Stimulated activated CD8-positive, alpha-beta memory T cell treated with anti-CD3 and anti-CD28 coated beads, Interleukin-2, amount 100 ng/mL, for 1 hour (primary cell): Measurements from ENCODE around the gene GRID2IP.

Experiments used
- DNase-seq, 2 donors: peaks; one replicate each; pipeline ENCODE4 v3.0.0-alpha.2; 2020; ENCODE audit warnings: low read depth in 2 of 2

GRID2IP gene

GRCh38 chr7:6520163-6520981, 30.9 kb downstream of the GRID2IP start:
- DNase-seq = no peak

- peak; percentile 24 to 32 for DNase-seq
Observed at GRCh38 chr7:6516387-6516983, 34.8 kb downstream of the GRID2IP start.

- DNase-seq = no peak
Observed at GRCh38 chr7:6513541-6513940, 37.7 kb downstream of the GRID2IP start.

DNA sequence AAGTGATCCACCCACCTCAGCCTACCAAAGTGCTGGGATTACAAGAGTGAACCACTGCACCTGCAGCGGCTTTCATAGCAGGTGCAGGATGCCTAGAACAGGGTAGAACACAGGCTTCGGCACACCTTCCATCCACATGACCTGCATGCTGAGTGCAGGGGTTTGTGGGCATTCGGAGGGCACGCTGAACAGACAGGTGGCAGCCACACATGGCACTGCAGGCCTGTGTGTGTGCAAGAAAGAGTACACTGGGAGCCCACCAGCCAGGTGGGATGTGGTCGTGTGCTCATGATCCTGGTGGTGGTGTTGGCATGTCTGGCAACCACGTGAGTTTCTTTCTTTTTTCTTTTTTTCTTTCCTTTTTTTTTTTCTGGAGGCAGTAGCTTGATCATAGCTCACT, 38.4 kb downstream of the GRID2IP start:
- DNase-seq = no peak

GRCh38 chr7:6510476-6511133, 40.7 kb downstream of the GRID2IP start:
- no peak for DNase-seq

DNA sequence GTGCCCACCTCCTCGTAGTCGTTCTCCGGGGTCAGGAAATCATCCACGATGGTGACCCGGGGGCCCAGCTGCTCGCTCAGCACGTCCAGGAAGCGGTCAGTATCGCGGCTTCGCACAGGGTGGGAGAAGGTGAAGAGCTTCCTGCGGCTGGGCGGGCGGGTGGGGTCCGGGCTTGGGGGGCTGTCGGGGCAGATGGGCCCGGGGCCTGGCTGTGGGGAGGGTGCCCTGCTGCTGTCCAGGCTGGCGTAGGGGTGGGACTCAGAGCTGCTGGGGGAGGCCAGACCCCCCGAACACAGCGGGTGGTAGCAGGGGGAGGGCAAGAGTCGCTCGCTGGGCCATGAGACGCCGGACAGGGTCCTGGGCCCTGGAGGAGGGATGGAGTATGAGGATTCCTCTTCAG, 42.3 kb downstream of the GRID2IP start:
- DNase-seq = no peak

DNA sequence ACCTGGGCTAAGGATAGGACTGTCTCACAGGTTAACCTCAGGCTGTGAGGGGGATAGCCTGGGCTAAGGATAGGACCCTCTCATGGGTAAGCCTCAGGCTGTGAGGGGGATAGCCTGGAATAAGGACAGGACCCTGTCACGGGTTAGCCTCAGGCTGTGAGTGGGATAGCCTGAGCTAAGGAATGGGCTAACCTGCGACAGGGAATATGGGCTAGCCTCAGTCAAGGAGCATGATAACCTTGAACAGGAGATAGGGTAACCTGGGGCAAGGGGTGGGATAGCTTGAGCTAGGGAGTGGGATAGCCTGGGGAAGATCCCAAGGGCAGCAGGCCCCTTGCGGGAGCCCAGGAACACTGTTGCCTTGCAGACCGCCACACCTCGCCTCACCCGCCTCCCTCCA, 42.7 kb downstream of the GRID2IP start:
- DNase-seq = no peak

DNA sequence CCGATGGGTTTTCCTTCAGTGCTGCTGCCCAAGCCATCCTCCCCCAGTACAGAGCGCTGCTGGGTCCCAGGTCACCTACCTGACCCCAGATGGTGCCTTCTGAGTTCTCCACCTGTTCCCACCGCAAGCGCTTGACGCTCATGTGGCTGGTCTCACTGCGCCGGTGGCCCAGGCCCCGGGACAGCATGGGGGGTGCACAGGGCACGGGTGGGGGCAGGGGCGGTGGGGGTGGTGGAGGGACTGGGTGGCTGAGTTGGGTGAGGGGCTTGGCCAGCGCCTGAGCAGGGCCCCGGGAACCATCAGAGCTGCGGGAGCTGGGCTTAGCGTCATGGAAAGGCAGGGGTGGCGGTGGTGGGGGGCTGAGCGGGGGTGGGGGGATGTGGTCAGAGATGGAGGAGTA, 43.4 kb downstream of the GRID2IP start:
- no peak for DNase-seq

- no peak for DNase-seq
Observed at GRCh38 chr7:6505685-6506559, 45.3 kb downstream of the GRID2IP start.

DNA sequence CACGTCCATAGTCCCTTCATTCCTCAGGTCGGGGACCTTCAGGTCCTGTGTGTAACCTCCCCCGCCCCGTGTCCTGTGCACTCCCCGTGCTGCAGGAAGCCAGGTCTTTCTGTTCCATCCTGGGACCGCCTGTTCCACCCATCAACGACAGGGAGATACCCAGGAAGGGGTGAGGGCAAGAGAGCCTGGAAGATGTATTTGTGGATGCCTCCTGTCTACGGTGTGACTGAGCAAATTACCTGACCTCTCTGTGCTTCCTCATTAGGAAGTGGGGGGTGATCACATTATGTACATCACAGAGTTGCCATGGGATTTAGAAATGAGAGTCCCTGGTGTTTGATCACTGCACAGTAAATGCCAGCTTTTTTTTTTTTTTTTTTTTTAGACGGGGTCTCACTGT, 46.3 kb downstream of the GRID2IP start:
- DNase-seq = no peak

DNA sequence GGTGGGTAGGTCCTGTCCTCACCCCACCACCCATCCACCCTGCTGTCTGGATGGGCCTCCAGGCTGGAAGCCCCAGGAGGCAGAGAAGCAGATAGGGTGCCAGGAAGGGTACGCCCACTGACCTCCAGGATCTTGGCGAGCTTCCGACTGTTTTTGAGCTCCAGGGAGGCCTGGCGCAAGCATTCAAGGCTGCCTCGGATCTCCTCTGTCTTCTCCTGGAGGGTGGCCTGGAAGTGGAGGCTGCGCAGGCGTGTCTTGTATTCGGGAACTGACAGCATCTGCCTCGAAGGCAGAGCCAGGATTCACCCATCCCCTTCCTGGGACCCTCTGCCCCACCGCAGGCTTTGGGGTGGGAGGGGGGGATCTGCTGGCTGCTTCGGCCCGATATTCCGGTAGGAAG, 48.4 kb downstream of the GRID2IP start:
- no peak for DNase-seq

DNA sequence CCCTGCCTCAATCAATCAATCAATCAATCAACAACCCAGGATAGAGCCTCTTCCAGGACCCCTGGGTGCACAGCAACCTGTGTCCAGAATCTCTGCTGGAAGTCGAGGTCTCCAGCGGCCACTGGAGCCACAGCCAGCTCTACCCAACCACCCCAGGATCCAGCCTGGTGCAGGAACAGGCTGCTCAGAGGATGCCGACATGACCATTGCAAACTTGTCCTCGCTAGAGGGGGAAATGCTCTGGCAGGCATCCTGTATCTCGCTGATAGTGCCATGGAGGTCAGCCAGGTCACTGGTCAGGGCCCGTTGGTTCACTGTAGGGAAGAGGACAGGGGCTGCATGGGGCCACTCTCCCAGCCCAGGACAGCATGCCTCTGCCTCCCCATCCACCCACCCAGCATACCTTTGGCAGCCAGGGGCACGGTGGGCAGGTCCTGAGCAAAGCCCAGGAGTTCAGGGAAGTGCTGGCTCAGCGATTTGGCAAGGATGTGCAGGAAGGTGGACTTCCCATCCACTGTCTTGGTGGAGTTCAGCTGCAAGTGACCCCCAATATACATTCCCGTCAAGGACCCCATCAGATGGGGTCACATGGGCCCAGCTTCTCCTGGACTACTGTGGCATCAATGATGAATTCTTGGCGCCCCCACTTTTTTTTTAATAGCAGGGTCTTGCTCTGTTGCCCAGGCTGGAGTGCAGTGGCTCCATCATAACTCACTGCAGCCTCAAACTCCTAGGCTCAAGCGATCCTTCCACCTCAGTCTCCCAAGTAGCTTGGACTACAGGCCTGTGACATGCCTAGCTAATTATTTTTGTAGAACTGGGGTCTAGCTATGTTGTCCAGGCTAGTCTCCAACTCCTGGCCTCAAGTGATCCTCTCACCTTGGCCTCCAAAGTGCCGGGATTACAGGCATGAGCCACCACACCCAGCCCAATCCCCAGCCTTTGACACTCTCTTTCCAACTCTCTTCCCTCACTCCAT, 49.4 kb downstream of the GRID2IP start:
- no peak for DNase-seq

DNA sequence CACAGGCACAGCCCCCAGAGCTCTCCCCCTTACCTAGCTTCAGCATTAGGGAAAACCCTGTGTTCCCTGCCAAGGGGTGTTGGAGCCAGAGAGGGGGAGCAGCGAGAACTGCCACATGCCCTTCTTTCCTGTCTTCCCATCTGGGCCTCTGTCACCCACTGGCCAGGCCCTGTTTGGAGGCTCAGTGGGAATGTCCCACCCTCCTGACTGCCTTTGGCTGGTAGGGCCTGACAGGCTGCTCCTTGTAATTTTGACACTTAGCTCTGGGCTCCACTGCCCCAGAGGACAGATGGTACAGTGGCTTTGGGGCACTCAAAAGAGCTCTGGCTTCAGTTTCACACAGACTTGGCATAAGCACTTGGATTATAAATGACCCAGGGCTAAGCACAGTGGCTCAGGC, 50.6 kb downstream of the GRID2IP start:
- DNase-seq = no peak

DNA sequence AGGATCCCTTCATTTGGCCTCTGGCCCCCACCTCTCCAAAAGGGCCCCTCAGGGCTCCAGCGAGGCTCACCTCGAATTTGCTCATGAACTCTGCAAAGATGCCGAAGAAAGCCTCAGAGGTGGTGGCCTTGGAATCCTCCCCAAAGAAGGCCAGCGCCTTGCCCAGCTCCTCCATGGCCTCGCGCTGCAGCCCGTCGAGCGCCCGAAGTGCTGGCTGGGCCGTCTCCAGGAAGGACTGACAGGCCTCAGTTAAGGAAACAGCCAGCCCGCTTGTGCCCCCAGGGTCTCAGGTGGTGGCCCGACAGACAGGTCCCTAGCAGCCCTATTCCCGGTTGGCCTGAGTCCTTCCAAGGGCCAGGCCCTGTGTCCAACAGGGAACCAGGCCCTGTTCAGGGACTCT, 53.3 kb downstream of the GRID2IP start:
- DNase-seq = no peak

DNA sequence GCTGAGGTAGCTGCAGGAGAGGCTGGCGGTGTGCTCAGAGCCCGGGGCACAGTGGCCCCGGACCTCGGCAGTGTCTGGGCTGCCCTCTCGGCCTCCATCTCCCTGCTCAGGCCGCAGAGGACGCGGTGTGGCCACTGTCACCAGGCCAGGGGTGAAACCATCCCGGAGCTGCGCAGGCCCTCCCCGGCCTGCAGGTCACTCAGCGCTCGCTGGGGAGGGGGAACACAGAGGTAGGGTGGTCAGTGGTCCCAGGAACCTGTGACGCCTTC, 53.7 kb downstream of the GRID2IP start:
- no peak for DNase-seq

DNA sequence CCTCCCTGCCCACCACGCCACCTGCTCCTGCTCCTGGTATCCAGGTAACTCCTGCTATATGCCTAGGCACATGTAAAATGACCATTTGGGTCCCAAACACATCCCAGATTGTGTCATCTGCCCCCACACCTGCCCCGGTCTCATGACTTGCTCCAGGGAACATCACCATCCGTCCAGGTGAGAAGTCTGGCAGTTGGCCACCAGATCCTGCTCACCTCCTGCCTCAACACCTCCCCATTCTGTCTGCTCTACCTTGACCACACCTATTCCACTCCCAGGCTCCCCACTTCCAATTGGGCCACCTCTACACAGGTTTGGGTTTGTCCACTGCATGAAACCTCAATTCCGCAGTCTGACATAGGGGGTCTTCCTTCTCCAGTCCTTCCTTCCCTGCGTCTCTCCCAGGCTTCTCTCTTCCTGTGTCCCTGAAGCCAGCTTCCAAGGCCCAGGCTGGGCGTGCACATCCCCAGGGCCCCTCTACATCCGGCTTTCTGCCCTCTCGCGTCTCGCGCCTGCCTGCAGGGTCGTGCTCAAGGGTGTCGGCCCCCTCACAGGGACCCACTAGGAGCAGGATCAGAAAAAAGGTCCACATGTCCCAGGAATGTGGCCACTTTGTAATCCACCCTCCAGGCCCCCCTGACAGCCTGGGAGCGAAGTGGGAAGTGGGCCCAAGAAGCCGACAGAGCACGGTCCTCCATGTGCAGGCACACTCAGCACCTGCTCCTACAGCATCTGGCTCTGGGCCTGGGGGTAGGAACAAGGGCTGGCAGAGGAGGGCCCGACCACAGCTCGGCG, 54.2 kb downstream of the GRID2IP start:
- no peak for DNase-seq

- DNase-seq = no peak
Observed at GRCh38 chr7:6495597-6496262, 55.5 kb downstream of the GRID2IP start.

GRCh38 chr7:6494365-6494764, 56.9 kb downstream of the GRID2IP start:
- DNase-seq = no peak

- no peak for DNase-seq
Observed at GRCh38 chr7:6491194-6491593, 60.1 kb downstream of the GRID2IP start.

- no peak for DNase-seq
Observed at GRCh38 chr7:6489612-6490011, 61.6 kb downstream of the GRID2IP start.
